Activated T-helper 2 cell treated with anti-CD3 and anti-CD28 coated beads, Interferon-gamma antibody, Interleukin-2, Interleukin-4, amounts not matched to agents 10 μg/mL and 5 μg/mL and 100 μg/mL, durations not matched to agents 14 hours and 24 hours and 36 hours (primary cell): Measurements from ENCODE around the gene DAPK1. TPM values are rescaled to one million over a fixed set of nuclear protein-coding genes. Genes with fewer than 3 reads are reported as not detected.

Source experiments
- DNase-seq: peaks from one replicate; pipeline ENCODE4 v3.0.0; 2021; ENCODE audit warnings: low spot score
- H3K27ac Mint-ChIP-seq: one replicate; pipeline ENCODE4 v1.8.0; 2021; ENCODE audit warnings: mixed read lengths
- H3K27me3 Mint-ChIP-seq: one replicate; pipeline ENCODE4 v1.8.0; 2021; ENCODE audit warnings: low read depth, mixed read lengths
- H3K36me3 Mint-ChIP-seq: one replicate; pipeline ENCODE4 v1.8.0; 2021; ENCODE audit warnings: low read depth, mixed read lengths
- H3K4me1 Mint-ChIP-seq: one replicate; pipeline ENCODE4 v1.8.0; 2021; ENCODE audit warnings: low read depth, mixed read lengths
- H3K4me3 Mint-ChIP-seq: one replicate; pipeline ENCODE4 v1.8.0; 2021; ENCODE audit warnings: low read depth, mild to moderate bottlenecking, moderate library complexity, mixed read lengths
- H3K9me3 Mint-ChIP-seq: one replicate; pipeline ENCODE4 v1.8.0; 2021; ENCODE audit warnings: mixed read lengths
- intact Hi-C: fragments of 100-400 bp; cut with micrococcal nuclease; formaldehyde crosslinking; loops from one replicate; pipeline ENCODE4 v1.15.1; 2023
- total RNA-seq: library from RNA; stranded (reverse); gene quantifications from 2 replicates; pipeline ENCODE4 v1.2.3, GENCODE V29; 2022

The DAPK1 gene
- total RNA-seq, 1 donor from 2014 or later, result 39.1 TPM

DNA sequence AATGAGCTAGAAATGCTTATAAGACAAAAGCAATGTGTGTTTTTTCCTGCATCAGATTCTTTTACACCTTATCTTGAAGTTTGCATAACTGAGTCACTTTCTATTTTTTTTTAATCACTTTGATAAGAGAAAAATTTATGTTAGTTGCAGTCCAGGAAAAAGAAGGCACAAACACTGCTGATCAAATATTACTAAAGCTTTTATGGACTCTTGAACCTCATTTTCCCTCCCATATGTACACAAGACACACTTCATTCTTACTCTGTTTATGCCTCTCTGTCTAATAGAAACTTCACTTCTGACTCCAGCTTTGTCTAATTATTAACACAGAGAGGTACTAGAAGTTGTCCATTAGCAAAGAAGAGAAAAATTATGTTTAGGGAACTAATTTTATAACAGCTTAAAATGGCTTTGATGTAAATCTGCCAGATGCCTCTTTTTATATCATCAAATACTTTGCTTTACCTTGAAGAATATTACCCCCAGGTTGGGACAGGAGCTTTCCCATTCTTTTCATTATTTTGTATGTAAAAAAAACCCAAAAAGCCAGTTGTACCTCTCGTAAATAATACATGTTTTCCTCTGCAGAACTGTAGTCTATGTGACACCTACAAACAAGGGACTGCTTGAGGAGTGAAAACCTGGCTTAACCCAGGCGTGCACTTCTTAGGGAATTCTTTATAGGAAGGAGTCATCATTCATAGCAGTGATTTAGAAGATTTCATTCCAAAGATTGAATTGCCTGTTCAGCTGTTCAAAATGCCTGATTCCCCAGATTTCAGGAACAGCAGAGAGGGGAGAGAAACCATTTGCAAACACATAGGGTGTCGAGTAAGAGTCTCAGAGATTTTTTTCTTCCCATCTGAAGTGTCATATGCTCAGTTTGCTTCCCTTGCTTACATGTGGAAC is 72.6 kb downstream of the DAPK1 start:
- no peaks in the 10 kb centered on the region for H3K36me3 Mint-ChIP-seq
- H3K4me1 Mint-ChIP-seq, result no peaks in the 10 kb centered on the region
- no peak overlapping the region for H3K27ac Mint-ChIP-seq
- H3K27me3 Mint-ChIP-seq, result no peaks in the 10 kb centered on the region
- no peaks in the 10 kb centered on the region for H3K9me3 Mint-ChIP-seq
- no peak for DNase-seq
- intact Hi-C loops, result loop anchor here (10.0 kb wide), 1 partner anchor 225 kb away; no protein-coding TSS in a partner anchor
- H3K4me3 Mint-ChIP-seq, result no peak overlapping the region

DNA sequence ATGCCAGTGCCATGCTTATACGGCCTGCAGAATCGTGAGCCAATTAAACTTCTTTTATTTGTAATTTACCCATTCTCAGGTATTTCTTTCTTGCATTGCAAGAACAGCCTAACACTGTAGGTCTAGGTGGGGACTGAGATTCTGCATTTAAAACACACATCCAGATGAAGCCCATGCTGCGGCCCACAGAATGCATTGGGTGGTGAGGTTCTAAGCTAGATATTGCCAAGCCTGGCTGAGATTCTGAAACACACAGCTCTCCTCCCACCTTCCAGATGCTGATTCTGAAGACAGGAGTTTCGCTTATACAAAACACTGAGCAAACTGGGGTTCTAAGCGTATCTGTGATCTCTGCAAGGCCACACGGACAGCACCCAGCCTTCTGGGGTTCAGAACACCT is 75.1 kb downstream of the DAPK1 start:
- Mint-ChIP-seq H3K36me3 (no peaks in the 10 kb centered on the region), H3K4me3 (no peak overlapping the region), H3K4me1 (no peaks in the 10 kb centered on the region), H3K27ac (no peak overlapping the region), H3K9me3 (no peaks in the 10 kb centered on the region), H3K27me3 (no peaks in the 10 kb centered on the region)
- no peak for DNase-seq
- intact Hi-C loops, result loop anchor here (10.0 kb wide), 1 partner anchor 228 kb away; no protein-coding TSS in a partner anchor

DNA sequence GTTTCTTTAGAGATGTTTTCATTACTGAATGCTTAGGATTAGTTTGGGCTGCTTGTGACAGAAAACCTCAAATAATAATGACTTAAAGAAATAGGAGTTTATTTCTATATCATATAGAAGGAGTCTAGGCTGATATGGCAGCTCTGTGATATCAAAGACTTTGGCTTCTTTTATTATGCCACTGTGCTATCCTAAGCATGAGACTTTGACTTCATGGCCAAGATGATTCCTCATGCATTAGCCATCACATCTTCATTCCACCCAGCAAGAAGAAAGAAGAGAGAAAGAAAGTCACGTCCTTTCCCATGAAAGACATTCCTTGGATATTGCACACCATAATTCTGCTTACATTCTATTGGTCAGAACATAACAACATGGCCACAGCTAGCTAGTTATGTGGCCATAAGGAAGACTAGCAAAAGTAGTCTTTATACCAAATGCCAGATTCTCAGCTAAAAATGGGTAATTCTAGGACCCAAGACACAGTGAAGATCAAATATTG is 76.2 kb downstream of the DAPK1 start:
- no peak overlapping the region for H3K4me3 Mint-ChIP-seq
- intact Hi-C loops, result loop anchor here (10.0 kb wide), 1 partner anchor 229 kb away; no protein-coding TSS in a partner anchor
- no peak overlapping the region for H3K27ac Mint-ChIP-seq
- no peaks in the 10 kb centered on the region for H3K27me3 Mint-ChIP-seq
- no peak for DNase-seq
- no peaks in the 10 kb centered on the region for H3K9me3 Mint-ChIP-seq
- no peaks in the 10 kb centered on the region for H3K4me1 Mint-ChIP-seq
- no peaks in the 10 kb centered on the region for H3K36me3 Mint-ChIP-seq

DNA sequence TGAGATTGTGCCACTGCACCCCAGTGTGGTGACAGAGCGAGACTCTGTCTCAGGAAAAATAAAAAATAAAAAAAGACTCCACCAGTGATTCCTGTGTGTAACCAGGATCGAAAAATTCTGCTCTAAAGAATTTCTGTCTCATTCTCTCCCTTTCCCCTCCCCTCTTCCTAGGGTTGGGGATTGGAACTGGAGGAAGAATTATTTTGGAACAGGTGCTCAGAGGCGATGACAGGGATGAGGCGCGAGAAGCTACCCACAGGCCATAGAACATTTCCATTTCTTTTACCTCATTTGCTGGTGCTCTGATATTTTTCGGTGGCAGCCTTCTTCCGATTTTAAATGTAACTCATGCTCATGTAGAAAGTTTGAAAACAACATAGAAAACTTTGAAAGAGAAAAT is 80.1 kb downstream of the DAPK1 start:
- no peaks in the 10 kb centered on the region for H3K4me1 Mint-ChIP-seq
- no peaks in the 10 kb centered on the region for H3K9me3 Mint-ChIP-seq
- intact Hi-C loops, result loop anchor here (10.0 kb wide), 1 partner anchor 233 kb away; no protein-coding TSS in a partner anchor
- DNase-seq, result no peak
- peaks cover 1% of the 10 kb centered on the region for H3K27me3 Mint-ChIP-seq
- H3K27ac Mint-ChIP-seq, result no peak overlapping the region
- no peak overlapping the region for H3K4me3 Mint-ChIP-seq
- H3K36me3 Mint-ChIP-seq, result no peaks in the 10 kb centered on the region

DNA sequence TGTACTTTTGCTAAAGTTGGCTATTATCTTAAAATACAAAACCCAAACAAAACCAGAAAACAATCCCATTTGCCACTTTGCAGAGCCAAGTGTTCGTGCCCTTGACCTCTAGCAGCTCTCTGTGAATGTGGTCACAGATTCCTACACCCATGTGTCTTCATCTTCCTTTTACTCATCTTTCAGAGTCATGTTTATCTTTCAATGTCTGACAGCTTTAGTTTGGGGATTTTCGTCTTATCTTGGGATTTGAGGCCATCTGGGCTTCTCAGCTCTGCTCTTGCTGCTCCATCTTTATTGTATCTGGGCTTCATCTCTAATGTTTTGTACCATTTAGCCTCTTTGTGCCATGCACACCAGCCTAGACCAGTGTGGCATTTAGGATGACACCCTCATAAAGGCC is 81.0 kb downstream of the DAPK1 start:
- Mint-ChIP-seq H3K9me3 (no peaks in the 10 kb centered on the region), H3K27ac (no peak overlapping the region), H3K4me3 (no peak overlapping the region), H3K4me1 (no peaks in the 10 kb centered on the region), H3K36me3 (no peaks in the 10 kb centered on the region), H3K27me3 (peaks cover 1% of the 10 kb centered on the region)
- DNase-seq, result no peak
- intact Hi-C loops, result loop anchor here (10.0 kb wide), 1 partner anchor 234 kb away; no protein-coding TSS in a partner anchor

DNA sequence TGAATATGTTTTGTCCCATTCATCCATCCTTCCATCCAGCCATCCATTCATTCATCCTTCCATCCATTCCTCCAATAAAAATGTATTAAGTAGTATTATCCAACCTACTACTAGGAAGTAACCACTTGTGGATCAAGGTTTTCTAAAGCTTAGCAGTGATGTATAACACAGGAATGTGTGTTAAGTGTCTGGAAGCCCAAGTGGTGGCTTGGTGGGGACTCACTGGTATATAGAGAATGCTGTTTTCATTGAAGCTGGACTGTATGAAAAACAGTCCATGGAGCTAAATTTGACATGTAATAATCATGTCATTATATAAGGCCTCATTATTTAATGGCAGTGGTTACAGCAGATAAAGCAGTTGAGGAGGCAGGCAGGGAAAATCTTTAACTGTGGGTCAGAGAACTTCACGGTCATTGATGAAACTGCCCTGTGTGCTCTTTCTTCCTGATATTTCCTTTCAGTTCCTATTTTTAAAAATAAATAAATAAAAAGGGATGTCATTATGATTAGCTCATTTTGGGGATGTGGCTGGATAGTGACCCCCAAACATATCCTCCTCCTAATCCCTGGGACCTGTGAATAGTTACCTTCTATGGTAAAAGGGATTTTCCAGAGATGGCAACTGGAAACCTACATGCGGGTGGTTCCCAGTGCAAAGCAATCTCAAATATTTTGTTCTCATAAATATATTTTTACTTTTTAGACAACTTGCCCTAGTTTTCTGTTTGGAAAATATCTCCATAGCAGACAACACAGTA is 82.3 kb downstream of the DAPK1 start:
- Mint-ChIP-seq H3K36me3 (no peaks in the 10 kb centered on the region), H3K27me3 (peaks cover 1% of the 10 kb centered on the region), H3K27ac (no peak overlapping the region), H3K4me1 (no peaks in the 10 kb centered on the region), H3K4me3 (no peak overlapping the region), H3K9me3 (no peaks in the 10 kb centered on the region)
- DNase-seq, result no peak
- intact Hi-C loops, result loop anchor here (10.0 kb wide), 1 partner anchor 235 kb away; no protein-coding TSS in a partner anchor

DNA sequence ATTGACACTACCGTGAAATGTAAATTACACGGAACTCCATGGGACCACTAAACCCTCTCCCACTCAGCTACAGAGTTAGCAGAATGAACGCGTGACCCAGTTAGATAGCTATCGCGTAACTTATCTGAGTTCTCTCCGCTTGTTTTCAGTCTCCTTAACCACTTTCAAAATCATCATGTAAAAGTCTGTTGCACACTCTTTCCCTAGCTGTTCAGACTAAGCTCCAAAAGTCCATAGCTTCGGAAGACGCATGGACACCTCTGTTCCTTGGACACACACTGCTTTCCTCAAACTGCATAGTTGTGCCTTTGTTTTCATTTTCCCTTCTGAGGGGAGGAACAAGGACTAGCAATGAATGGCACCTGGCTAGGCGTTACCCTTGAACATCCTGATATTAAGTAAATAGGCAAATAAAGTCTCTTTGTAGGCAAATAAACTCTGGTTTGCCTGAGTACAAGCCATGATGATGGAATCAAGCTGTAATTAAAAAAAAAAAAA is 83.3 kb downstream of the DAPK1 start:
- Mint-ChIP-seq H3K27me3 (peaks cover 1% of the 10 kb centered on the region), H3K4me3 (no peak overlapping the region), H3K27ac (no peak overlapping the region), H3K9me3 (no peaks in the 10 kb centered on the region), H3K4me1 (no peaks in the 10 kb centered on the region), H3K36me3 (no peaks in the 10 kb centered on the region)
- DNase-seq, result no peak
- intact Hi-C loops, result no loop called here

DNA sequence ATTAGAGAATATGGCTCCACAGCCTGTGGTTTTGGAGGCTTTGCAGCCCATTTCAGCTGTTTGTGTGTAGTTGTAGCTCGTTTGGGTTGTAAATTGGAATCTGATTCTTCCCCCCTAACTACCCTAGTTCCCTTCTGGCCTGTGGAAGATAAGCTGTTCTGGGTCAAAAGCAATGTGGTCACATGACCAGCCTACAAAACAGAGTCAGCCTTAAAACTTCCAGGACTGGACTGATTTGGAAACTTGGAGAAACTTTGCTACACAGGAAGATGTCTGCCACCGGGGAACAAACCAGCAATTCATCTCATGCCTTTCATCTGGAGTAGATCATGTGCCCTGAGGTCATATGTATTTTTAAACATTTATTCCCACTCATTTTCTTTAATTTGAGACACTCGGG is 83.8 kb downstream of the DAPK1 start:
- H3K4me1 Mint-ChIP-seq, result no peaks in the 10 kb centered on the region
- peaks cover 1% of the 10 kb centered on the region for H3K27me3 Mint-ChIP-seq
- no peak overlapping the region for H3K27ac Mint-ChIP-seq
- intact Hi-C loops, result no loop called here
- no peak overlapping the region for H3K4me3 Mint-ChIP-seq
- no peaks in the 10 kb centered on the region for H3K36me3 Mint-ChIP-seq
- no peak for DNase-seq
- H3K9me3 Mint-ChIP-seq, result no peaks in the 10 kb centered on the region

DNA sequence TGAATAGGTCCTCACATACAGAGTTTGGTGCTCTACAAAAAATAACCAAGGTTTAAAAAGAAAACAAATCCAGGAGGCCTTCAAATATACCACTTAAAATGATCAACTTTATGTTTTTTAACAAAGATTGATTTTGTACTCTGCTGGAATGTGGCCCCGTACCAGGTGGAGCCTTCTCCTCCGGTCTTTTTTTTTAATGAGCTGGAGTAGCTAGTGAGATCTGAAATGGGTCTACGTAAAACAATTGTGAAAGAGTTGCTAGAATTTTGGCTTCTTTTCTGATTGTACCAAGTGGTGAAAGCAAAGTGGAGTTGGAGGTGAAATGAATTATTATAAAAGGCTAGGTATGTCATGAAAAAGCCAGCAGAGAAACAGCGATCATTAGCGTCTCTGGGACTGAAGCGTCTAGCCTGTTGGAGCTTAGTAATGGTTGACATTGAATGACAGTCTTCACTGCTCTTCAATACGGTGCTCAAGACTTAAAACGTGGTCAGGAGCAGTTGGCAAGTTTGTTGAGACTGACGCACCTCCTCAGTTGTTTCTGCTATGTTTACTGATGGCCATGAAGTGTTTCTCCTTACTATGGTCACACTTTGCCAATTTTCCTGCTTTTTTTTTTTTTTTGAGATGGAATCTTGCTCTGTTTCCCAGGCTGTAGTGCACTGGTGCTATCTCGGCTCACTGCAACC is 84.4 kb downstream of the DAPK1 start:
- Mint-ChIP-seq H3K36me3 (no peaks in the 10 kb centered on the region), H3K27ac (no peak overlapping the region), H3K4me3 (no peak overlapping the region), H3K4me1 (no peaks in the 10 kb centered on the region), H3K9me3 (no peaks in the 10 kb centered on the region), H3K27me3 (peaks cover 1% of the 10 kb centered on the region)
- no peak for DNase-seq
- intact Hi-C loops, result no loop called here

DNA sequence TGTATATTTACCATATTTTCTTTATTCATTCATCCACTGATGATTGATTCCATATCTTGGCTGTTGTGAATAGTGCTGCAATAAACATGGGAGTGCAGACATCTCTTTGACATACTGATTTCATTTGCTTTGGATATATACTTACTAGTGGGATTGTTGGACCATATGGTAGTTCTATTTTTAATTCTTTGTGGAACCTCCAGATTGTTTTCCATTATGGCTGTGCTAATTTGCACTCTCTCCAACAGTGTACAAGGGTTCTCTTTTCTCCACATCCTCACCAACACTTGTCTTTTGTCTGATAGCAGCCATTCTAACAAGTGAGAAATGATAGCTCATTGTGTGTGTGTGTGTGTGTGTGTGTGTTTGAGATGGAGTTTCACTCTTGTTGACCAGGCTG is 86.7 kb downstream of the DAPK1 start:
- Mint-ChIP-seq H3K27ac (no peak overlapping the region), H3K9me3 (no peaks in the 10 kb centered on the region)

DNA sequence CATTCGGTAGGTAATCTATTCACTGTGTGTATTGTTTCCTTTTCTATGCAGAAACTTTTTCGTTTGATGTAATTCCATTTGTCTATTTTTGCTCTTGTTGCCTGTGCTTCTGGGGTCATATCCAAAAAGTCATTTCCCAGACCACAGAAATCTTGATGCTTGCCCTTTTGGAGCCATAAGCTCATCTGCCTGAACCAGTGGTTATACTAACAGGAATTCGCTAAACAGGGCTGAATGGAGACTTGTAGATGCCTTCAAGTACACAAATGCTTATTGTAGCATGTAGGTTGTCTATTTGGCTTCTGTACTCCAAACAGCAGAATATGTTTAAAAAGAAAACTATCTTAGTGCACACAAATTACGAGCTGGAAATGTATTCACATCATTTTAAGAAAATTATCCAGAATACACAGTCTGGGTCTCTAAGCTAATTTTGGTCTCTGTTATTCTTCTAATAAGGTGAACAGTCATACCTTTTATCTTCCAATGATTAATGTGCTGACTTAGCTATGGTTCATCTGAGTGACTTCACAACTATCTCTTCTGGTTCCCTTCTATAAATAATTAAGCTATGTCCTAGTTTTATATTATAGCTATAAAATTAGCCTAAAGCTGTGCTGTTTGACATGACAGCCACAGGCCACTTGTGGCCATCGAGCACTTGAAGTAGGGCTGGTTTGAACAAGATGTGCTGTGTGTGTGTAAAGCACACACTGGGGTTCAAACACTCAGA is 87.6 kb downstream of the DAPK1 start:
- Mint-ChIP-seq H3K4me3 (no peak overlapping the region), H3K4me1 (no peaks in the 10 kb centered on the region), H3K27me3 (peaks cover 2% of the 10 kb centered on the region), H3K9me3 (no peaks in the 10 kb centered on the region), H3K36me3 (no peaks in the 10 kb centered on the region), H3K27ac (no peak overlapping the region)
- DNase-seq, result no peak
- intact Hi-C loops, result no loop called here

More for the DNA sequence above, 86.7 kb downstream of the DAPK1 start:
- H3K27me3 Mint-ChIP-seq, result peaks cover 2% of the 10 kb centered on the region
- no peaks in the 10 kb centered on the region for H3K36me3 Mint-ChIP-seq
- H3K4me3 Mint-ChIP-seq, result no peak overlapping the region
- H3K4me1 Mint-ChIP-seq, result no peaks in the 10 kb centered on the region
- DNase-seq, result no peak
- intact Hi-C loops, result no loop called here
